Stimulated activated CD8-positive, alpha-beta memory T cell treated with anti-CD3 and anti-CD28 coated beads, Interleukin-7, amount 100 ng/mL, for 1 hour (primary cell): ENCODE results near the gene PNMA8C.
"Not testable (repeated sequence)": the region's sequence is repeated elsewhere in the genome, so short reads cannot be mapped to it uniquely, and the experiment has no call there.

Source experiments
- DNase-seq, 2 donors: peaks; one replicate each; pipeline ENCODE4 v3.0.0-alpha.2; 2020; ENCODE audit warnings: low read depth in 2 of 2

The PNMA8C gene

DNA sequence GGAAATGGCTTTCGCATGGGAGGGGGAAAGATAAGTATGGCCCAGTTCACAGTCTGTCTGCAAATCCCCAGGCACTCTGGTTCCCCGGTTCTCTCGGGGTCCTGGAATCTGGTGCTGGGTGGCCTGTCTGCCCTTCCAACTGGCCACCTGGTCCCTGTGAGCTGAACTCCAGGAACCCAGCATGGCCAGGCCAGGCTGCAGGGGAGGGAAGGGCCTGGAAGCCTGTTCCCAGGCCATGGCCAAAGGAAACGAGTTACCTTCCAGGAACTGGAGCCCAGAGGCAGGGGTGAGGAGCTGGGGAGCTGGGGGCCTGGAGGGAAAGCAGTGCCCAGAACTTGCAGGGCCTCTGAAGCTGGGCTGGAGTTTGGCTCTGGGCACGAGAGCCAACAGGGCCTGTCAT, 19.1 kb upstream of the PNMA8C start:
- no peak for DNase-seq

DNA sequence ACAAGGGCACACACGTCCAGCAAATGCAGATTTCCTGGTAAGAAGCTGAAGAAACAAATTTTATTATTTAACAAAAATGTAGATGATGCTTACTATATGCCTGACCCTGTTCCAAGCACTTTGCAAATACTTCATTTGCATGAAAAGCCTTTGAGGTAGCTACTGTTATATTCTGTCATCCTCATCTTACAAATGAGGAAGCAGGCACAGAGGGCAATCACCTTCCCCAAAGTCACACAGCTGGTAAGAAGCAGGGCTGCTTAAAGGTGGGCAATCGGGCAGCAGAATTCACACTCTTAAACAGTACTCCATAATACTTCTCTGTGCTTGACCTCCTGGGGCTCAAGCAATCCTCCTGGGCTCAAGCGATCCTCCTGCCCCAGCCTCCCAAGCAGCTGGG, 18.3 kb upstream of the PNMA8C start:
- no peak for DNase-seq

DNA sequence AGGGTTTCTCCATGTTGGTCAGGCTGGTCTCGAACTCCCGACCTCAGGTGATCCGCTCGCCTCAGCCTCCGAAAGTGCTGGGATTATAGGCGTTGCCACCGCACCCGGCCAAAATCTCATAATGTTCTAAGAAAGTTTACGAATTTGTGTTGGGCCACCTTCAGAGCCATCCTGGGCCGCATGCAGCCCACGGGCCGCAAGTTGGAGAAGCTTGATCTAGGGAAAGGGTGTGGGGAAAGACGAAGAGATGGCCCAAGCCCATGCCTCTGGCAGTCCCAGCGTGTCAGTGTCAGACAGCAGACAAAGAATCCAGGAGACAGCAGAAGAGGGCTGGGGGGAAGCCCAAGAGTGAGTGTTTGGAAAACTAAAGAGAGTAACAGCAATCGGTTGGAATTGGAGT, 17.3 kb upstream of the PNMA8C start:
- no peak for DNase-seq

DNA sequence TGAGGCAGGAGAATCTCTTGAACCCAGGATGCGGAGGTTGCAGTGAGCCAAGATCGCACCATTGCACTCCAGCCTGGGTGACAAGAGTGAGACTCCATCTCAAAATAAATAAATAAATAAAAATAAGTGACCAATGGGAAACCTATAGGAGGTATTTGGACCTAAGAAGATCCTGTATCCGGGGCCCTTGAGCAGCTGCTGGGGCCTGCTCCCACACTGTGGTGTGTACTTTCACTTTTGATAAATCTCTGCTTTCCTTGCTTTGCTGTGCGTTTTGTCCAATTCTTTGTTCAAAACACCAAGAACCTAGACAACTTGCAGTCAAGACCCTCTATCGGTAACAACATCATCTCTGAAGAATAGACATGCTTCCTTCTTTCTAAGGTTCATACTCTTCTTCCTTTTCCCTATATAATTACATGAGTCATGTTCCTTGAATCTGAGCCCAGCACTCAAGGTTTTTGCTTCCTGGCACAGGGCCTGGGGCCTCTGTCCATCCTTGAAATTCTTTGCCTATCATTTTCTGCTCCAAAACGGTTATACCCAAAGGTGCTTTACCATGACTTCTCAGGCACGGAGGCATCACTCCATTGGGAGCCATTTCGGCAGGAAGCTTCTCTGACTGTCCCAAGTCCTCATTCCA, 14.2 kb upstream of the PNMA8C start:
- no peak for DNase-seq

DNA sequence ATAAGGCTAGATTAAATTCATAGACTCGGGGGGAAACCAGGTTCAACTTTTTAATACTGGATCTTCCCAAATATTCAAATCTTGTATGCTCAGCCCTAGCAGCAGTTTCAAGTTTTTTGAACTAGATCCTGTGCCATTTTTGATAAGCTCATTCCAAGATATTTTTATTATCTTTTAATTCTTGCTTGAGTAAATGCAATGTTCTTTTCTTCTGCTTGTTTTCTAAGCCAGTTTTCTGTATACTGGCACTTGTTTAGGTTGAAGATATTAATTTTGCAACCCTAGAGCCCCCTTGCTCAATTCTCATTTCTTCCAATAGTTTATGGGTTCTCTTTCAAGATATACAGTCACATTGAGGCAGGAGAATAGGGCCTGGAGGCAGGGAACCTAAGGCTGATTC, 13.1 kb upstream of the PNMA8C start:
- no peak for DNase-seq

- not testable (repeated sequence) for DNase-seq
Measured at GRCh38 chr19:46435689-46436088, 7.0 kb upstream of the PNMA8C start.

DNA sequence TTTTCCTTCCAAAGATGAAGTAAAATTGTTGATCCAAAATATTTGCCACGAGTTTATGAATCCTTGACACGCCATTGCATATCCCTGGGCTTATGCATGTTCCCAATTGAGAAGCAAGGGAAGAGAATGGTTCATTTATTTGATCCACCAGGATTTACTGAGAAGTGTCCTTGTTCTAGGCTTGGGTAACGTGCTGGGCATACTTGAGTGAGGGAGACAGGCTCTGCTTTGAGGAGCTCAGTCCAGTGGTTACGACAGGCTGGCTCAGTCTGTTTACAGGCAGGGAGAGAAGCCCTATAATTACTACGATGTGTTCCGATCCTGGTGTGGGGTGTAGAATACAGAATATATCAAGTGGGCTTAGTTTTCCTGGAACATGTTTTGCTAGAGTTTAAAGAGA, 6.3 kb upstream of the PNMA8C start:
- DNase-seq, result no peak

DNA sequence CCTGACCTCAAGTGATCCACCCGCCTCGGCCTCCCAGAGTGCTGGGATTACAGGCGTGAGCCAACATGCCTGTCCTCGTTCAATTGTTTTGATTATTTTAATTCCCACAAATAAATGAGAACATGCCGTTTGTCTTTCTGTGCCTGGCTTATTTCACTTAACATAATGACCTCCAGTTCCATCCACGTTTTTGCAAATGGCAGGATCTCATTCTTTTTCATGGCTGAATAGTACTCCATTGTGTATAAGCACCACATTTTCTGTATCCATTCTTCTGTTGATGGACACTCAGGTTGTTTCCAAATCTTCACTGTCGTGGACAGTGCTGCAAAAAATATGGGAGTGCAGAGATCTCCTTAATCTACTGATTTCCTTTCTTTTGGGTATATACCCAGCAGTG, 4.7 kb upstream of the PNMA8C start:
- not testable (repeated sequence) for DNase-seq

DNA sequence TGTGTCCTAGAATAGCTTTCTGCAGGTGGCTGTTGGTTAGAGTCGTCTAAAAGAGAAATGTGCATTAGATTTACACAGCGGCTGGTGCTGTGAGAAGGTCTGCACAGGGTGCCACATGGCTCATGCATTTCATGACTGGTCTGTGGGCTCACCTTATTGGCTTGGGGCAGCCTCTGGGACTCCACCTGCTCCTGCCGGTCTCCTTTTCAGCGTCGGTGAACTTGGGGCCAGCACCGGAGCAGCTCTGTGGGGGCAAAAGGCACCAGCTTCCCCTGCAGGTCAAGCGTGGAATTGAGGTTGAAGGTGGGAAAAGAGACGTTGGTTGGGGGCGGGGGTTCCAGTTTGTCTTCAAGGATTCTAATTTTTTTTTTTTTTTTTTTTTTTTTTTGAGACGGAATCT, 3.1 kb upstream of the PNMA8C start:
- no peak for DNase-seq

- DNase-seq, result no peak
Measured at GRCh38 chr19:46429999-46430398, 1.3 kb upstream of the PNMA8C start.

DNA sequence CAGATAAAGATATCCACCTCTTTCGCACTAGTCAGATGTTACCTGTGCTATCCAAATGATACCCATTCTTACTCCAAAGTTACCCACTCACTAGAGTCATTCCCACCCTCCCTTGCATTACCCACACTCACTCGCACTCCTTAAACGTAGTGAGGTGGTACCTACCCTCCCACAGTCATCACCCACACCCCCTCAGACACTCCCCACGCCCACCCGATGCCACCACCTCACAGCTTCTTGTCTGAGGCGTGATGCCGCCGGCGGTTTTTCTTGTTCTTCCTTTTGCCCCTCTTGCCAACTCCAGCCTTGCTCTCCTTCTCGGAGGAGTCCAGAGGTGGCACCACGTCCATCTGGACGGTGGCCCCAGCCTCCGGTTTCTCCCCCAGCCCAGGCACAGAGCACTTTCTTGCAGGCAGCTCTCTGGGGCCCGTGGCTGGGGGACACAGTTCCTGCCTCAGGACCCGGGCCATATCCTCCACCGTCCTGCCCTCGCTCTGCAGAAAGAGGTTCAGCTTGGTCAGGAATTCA, 1.2 kb downstream of the PNMA8C start:
- DNase-seq, result no peak

DNA sequence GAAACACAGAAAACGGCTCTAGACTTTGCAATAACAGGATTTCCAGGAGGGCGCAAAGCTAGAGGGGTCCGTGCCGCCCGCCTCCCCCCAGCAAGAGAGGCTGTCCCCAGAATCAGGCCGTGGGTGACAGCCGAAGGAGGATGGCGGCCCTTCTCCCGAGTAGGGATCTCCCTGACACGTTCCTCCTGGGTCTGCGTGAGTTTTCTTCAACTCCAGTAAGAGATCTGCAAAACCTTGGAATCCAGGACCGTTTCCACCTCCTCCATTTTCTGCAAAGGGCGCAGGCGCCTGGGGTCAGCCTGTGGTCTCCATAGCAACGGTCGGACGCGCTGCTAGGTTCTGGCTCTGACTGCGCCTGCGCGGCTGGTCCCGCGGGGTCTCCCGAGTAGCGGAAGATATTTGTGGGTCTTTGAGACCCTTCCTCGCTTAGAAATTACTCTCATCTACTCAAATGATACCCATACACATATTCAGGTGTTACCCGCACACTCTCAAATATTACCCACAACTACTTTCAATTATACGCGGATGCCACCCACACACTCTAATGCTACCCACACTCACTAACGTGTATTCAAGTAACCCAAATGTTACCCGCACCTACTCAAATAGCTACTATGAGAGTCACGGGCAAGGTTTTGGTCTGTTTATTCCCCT, 2.1 kb downstream of the PNMA8C start:
- no peak for DNase-seq

- DNase-seq, result no peak
Measured at GRCh38 chr19:46426035-46426505, 2.7 kb downstream of the PNMA8C start.

DNA sequence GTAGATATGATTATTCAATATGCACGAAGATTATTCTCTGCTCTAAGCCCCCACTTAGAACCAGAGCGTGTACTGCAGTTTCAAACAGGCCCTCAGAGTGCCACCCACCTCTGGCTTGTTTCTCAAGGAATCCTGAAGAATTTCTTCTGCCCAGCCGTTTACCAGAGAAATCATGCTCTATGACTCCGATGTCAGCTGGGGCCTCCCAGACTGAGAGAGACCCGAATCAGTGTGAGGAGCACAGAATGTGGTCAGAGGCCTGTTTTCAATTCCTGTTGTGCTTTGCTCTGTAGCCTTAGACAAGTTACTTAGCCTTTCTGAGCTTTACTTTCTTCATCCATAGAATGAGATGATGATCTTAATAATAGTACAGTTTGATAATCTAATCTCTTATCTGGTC, 5.5 kb downstream of the PNMA8C start:
- no peak for DNase-seq

DNA sequence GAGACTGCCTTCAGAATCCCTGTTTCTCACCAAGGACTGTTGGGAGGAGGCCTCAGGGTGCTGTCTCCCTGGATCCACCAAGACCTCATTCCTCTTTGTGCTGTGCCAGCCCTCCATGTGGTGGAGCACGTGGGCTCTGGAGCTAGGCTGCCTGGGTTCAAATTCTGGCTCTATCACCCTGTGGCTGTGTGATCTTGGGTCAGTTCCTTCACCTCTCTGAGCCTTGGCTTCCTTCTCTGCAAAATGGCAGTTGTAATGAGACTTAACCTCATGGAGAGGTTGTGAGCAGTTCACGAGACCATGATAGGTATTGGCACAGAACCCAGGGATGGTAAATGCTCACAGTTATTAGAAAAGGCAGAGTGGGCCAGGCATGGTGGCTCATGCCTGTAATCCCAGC, 6.4 kb downstream of the PNMA8C start:
- DNase-seq, result no peak

DNA sequence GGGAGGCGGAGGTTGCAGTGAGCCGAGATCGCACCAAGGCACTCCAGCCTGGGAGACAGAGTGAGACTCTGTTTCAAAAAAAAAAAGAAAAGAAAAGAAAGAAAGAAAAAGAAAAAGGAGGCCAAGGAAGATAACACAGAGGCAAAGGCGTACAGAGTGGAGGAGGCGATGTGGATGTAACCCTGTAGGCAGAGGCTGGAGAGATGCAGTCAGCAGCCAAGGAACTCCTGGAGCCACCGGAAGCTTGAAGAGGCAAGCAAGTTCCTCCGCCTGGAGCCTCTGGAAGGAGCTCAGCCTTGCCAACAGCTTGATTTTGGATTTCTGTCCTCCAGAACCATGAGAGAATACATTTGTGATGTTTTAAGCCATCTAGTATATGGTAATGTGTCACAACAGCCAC, 8.7 kb downstream of the PNMA8C start:
- no peak for DNase-seq

DNA sequence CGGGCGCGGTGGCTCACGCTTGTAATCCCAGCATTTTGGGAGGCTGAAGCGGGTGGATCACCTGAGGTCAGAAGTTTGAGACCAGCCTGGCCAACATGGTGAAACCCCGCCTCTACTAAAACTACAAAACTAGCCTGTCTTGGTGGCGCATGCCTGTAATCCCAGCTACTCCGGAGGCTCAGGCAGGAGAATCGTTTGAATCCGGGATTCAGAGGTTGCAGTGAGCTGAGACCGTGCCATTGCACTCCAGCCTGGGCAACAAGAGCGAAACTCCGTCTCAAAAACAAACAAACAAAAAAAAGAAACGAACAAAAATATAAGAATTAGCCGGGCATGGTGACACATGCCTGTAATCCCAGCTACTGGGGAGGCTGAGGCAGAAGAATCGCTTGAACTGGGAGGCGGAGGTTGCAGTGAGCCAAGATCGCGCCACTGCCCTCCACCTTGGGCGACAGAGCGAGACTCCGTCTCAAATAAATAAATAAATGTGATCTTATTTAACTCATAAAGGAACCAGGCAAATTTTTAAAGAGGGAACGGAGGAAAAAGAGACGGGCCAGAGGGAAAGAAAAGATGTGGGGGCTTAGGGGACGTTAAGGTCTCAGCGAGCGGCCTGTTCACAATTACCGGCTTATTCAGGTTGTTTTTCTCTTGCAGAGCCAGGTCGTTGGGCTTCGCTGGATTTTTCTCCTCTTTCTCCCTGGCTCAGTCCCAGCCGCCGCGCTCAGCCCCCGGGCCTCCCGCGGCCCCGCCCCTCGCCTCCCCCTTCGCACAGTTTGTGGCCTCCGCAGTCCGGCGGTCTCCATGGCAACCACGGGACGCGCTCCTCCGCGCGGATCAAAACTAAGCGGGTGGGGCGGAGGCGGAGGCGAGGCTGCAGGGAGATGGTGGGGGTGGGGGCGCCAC, 12.7 kb downstream of the PNMA8C start:
- DNase-seq, result not testable (repeated sequence)

- DNase-seq, result not testable (repeated sequence)
Measured at GRCh38 chr19:46414899-46415298, 13.8 kb downstream of the PNMA8C start.

GRCh38 chr19:46413262-46414031, 15.3 kb downstream of the PNMA8C start, which contains the start of gene CCDC8:
Gene CCDC8 (minus strand): TSS chr19:46413564. CDS start chr19:46412810, 754 bp downstream.
- no peak for DNase-seq

DNA sequence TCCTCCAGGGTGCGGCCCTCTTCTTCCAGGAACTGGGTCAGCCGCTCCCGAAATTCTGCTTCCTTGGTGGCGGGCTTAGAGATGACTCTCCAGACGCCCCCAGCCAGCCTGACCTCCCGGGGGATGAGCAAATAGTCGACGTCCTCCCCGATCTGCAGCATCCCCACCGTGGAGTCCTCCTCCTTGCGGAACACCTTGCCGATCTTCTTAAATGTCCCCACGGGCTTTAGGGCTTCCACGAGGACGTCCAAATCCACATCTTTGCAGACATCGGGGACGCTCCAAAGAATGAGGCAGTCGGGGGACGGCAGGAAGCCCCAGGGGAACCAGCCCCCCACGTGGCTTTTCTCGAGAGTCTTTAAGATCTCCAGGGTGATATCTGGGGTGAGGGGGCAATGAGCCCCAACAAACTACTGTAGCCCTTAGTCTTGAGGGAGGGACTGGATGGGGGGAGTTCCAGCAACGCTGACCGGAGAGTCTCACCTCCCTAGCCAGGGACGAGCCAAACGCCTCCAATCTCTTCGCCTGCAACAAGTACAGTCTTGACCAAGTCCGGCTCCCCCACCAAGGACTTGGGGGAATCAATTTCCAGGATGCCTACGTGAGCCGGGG, 16.0 kb downstream of the PNMA8C start:
- no peak for DNase-seq
